ENCODE results near the gene EPS15. TPM values are rescaled to one million over a fixed set of nuclear protein-coding genes. Genes with fewer than 3 reads are reported as not detected.
"Not testable (repeated sequence)": the region's sequence is repeated elsewhere in the genome, so short reads cannot be mapped to it uniquely, and the experiment has no call there.

EPS15 gene
- total RNA-seq, 1 experiment from 2014 or later = 54.4 TPM

GRCh38 chr1:51454554-51454953 is 64.5 kb downstream of the EPS15 start:
- BruUV-seq (replicated peaks) = no TSS peak
- Histone ChIP-seq H3K9me3 (ENCODE audit: control insufficient read depth, insufficient read depth, low read depth, low read length) (no peaks in the 10 kb centered on the region), H3K36me3 (ENCODE audit: control insufficient read depth, insufficient read depth, low read length) (no peaks in the 10 kb centered on the region), H3K4me3 (ENCODE audit: low read depth in 2 of 2, low read length in 2 of 2) (no peak overlapping the region), H3K4me1 (ENCODE audit: control insufficient read depth, insufficient read depth, low read length) (no peaks in the 10 kb centered on the region), H3K27ac (ENCODE audit: low read length) (no peak overlapping the region), H3K27me3 (ENCODE audit: control insufficient read depth, insufficient read depth, low read length) (no peaks in the 10 kb centered on the region)
- ChIA-PET CTCF (no interaction called here), POLR2A (no interaction called here)
- intact Hi-C loops (cut with micrococcal nuclease; ENCODE audit: unreplicated experiment) (no loop called here), in situ Hi-C loops (cut with HindIII; ENCODE audit: low pct_unique_long_range_greater_than_20kb, low sequenced_read_pairs) (no loop called here)
- TF ChIP-seq POLR2AphosphoS5 (IDR thresholded peaks at IDR 0.05; ENCODE audit: low read depth, low read length) (no peak), CTCF (IDR thresholded peaks at IDR 0.05) (no peak), TCF7L2 (IDR thresholded peaks at IDR 0.05; ENCODE audit: low read depth, low read length) (no peak), SIN3A (IDR thresholded peaks at IDR 0.05; ENCODE audit: borderline replicate concordance, insufficient read depth, low read depth, low read length) (no peak), REST (IDR thresholded peaks at IDR 0.05; ENCODE audit: insufficient read depth in 1 of 2, low read depth in 2 of 2, low read length in 1 of 2) (no peak)
- ATAC-seq = no peak
- DNase-seq (ENCODE audit: low read depth, low spot score) = no peak

GRCh38 chr1:51453010-51453409 is 66.1 kb downstream of the EPS15 start:
- H3K9me3 ChIP-seq (ENCODE audit: control insufficient read depth, insufficient read depth, low read depth, low read length) = no peaks in the 10 kb centered on the region
- H3K27me3 ChIP-seq (ENCODE audit: control insufficient read depth, insufficient read depth, low read length) = no peaks in the 10 kb centered on the region
- H3K4me1 ChIP-seq (ENCODE audit: control insufficient read depth, insufficient read depth, low read length) = no peaks in the 10 kb centered on the region
- DNase-seq (ENCODE audit: low read depth, low spot score) = no peak
- no peak overlapping the region for H3K27ac ChIP-seq (ENCODE audit: low read length)
- ATAC-seq = no peak
- intact Hi-C loops (cut with micrococcal nuclease; ENCODE audit: unreplicated experiment) (no loop called here), in situ Hi-C loops (cut with HindIII; ENCODE audit: low pct_unique_long_range_greater_than_20kb, low sequenced_read_pairs) (no loop called here)
- ChIA-PET POLR2A (no interaction called here), CTCF (no interaction called here)
- H3K4me3 ChIP-seq (ENCODE audit: low read depth in 2 of 2, low read length in 2 of 2) = no peak overlapping the region
- H3K36me3 ChIP-seq (ENCODE audit: control insufficient read depth, insufficient read depth, low read length) = no peaks in the 10 kb centered on the region
- no TSS peak for BruUV-seq (replicated peaks)
- no peak for TF ChIP-seq REST (IDR thresholded peaks at IDR 0.05; ENCODE audit: insufficient read depth in 1 of 2, low read depth in 2 of 2, low read length in 1 of 2)
- TF ChIP-seq POLR2AphosphoS5 (IDR thresholded peaks at IDR 0.05; ENCODE audit: low read depth, low read length) = no peak

- H3K9me3 ChIP-seq (ENCODE audit: control insufficient read depth, insufficient read depth, low read depth, low read length); H3K27ac ChIP-seq (ENCODE audit: low read length); POLR2A ChIA-PET; intact Hi-C loops (cut with micrococcal nuclease; ENCODE audit: unreplicated experiment); H3K4me1 ChIP-seq (ENCODE audit: control insufficient read depth, insufficient read depth, low read length); CTCF ChIA-PET; in situ Hi-C loops (cut with HindIII; ENCODE audit: low pct_unique_long_range_greater_than_20kb, low sequenced_read_pairs); H3K4me3 ChIP-seq (ENCODE audit: low read depth in 2 of 2, low read length in 2 of 2); BruUV-seq (replicated peaks); ATAC-seq; H3K27me3 ChIP-seq (ENCODE audit: control insufficient read depth, insufficient read depth, low read length); DNase-seq (ENCODE audit: low read depth, low spot score); H3K36me3 ChIP-seq (ENCODE audit: control insufficient read depth, insufficient read depth, low read length): not testable (repeated sequence)
These were observed 70.1 kb downstream of the EPS15 start for GRCh38 chr1:51448844-51449454.

Data from Panc1 (cell line).